Esophagus muscularis mucosa (tissue), 4 donors: Measurements from ENCODE around the gene PRKAG2. TPM values are rescaled to one million over a fixed set of nuclear protein-coding genes. Genes with fewer than 3 reads are reported as not detected.

Experiments
- DNase-seq: peaks from one replicate; pipeline ENCODE4 v3.0.0-alpha.2; 2017; ENCODE audit errors: extremely low spot score
- H3K27ac ChIP-seq, 4 donors: fragments of 200-600 bp; sonication (generic); replicated peaks in 1 of 4; 1 replicate in 3 of 4; 2 replicates in 1 of 4; pipeline ENCODE4 v1.5.1; 2016 to 2019; ENCODE audit warnings: mild to moderate bottlenecking in 1 of 4
- H3K27me3 ChIP-seq, 4 donors: fragments of 200-600 bp; sonication (generic); one replicate each; pipeline versions ENCODE4 v1.5.1 to v1.6.0; 2016 to 2019
- H3K36me3 ChIP-seq, 4 donors: fragments of 200-600 bp; sonication (generic); one replicate each; pipeline ENCODE4 v1.5.1; 2016 to 2019
- H3K4me1 ChIP-seq, 4 donors: fragments of 200-600 bp; sonication (generic); one replicate each; pipeline ENCODE4 v1.5.1; 2016 to 2019
- H3K4me3 ChIP-seq, 4 donors: fragments of 200-600 bp; sonication (generic); 1 replicate in 2 of 4; 2 replicates in 2 of 4; pipeline ENCODE4 v1.5.1; 2016 to 2019; ENCODE audit warnings: mild to moderate bottlenecking in 4 of 4, moderate library complexity in 1 of 4
- H3K9me3 ChIP-seq, 4 donors: fragments of 200-600 bp; sonication (generic); 1 replicate in 3 of 4; 2 replicates in 1 of 4; pipeline ENCODE4 v1.5.1; 2016 to 2019
- CTCF ChIP-seq, 3 experiments: fragments of 200-600 bp in 2 of 3; fragments of 450-650 bp in 1 of 3; sonication (generic) in 2 of 3; IDR thresholded peaks; one replicate each; pipeline ENCODE4 v1.5.1; 2017 to 2019; ENCODE audit warnings: antibody characterized with exemption in 3 of 3, mild to moderate bottlenecking in 2 of 3, moderate library complexity in 1 of 3
- EP300 ChIP-seq: sonication (generic); formaldehyde crosslinking; IDR thresholded peaks from one replicate; pipeline ENCODE4 v1.6.1; 2017; ENCODE audit warnings: antibody characterized with exemption
- POLR2A ChIP-seq: fragments of 450-650 bp; IDR thresholded peaks from one replicate; pipeline ENCODE4 v1.6.1; 2017; ENCODE audit warnings: antibody characterized with exemption, moderate library complexity, mild to moderate bottlenecking, low read depth
- POLR2AphosphoS5 ChIP-seq, 2 donors: sonication (generic); formaldehyde crosslinking; IDR thresholded peaks; one replicate each; pipeline ENCODE4 v1.6.1; 2017; ENCODE audit warnings: antibody characterized with exemption in 2 of 2
- WGBS: methylation state at CpG from one replicate; pipeline ENCODE4 v1.1.5; 2018; 5-methylcytosine and 5-hydroxymethylcytosine counted together
- intact Hi-C: fragments of 100-400 bp; cut with DNase I; formaldehyde crosslinking; loops from one replicate; pipeline ENCODE4 v1.15.1; 2023
- total RNA-seq, 4 donors: library from RNA; depleted of rRNA; stranded (reverse); fragments of >200 nt; gene quantifications; one replicate each; pipeline versions ENCODE4 v1.1.0 to v1.2.1, GENCODE V29; 2016

Gene PRKAG2
- total RNA-seq, 4 donors from 2014 or later, result 51.3 to 97.2 (median 77.5) TPM

- Histone ChIP-seq H3K4me3 (no peak overlapping the region), H3K27me3 (no peaks in the 10 kb centered on the region), H3K27ac (peak overlapping the region; percentile 97 to 100 (median 100)), H3K36me3 (no peaks in the 10 kb centered on the region), H3K9me3 (no peaks in the 10 kb centered on the region), H3K4me1 (peaks cover 78 to 100% (median 97%) of the 10 kb centered on the region in 4 donors)
- intact Hi-C loops, result loop anchor here (10.0 kb wide), 2 partner anchors 124 to 146 kb away; no protein-coding TSS in a partner anchor
- DNase-seq, result no peak
- 89% methylated on average over 4 of the region's 4 CpGs for WGBS
- TF ChIP-seq EP300 (no peak), POLR2A (no peak), POLR2AphosphoS5 (IDR thresholded peaks at IDR 0.05) (no peak), CTCF (IDR thresholded peaks at IDR 0.05) (no peak)
Observed at GRCh38 chr7:151511270-151511669, 365.6 kb downstream of the PRKAG2 start.

DNA sequence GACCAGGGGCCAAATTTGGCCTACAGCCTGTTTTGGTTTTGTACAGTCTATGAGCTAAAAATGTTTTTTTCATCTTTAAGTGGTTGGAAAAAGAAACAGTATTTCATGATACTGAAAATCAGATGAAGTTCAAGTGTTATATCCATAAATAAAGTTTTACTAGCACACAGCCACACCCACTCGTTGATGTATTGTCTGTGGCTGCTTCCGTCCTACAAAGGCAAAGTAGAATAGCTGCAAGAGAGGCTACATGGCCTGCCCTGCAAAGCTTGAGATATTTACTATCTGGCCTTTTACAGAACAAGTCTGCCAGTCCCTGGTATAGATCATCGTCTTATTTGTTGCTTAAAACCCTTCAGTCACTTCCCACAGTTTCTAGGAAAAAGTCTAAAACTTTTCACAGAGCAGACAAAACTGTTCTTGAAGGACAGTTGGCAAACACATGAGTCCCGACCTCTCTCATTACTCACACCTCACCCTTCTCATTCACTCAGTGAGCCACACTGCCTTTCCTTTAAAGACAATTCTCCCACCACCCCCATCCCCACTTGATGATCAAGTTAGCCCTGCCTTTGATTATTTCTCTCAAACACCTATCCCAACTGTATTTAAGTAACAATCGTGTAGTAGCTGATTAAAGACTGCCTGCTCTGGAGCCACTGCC, 367.1 kb downstream of the PRKAG2 start:
- H3K27ac ChIP-seq, result peak overlapping the region; percentile 59 to 97 (median 70)
- no peaks in the 10 kb centered on the region for H3K27me3 ChIP-seq
- peaks cover 72 to 97% (median 95%) of the 10 kb centered on the region in 4 donors for H3K4me1 ChIP-seq
- TF ChIP-seq EP300, result no peak
- no peak for TF ChIP-seq POLR2A
- TF ChIP-seq CTCF (IDR thresholded peaks at IDR 0.05), result no peak
- peak in 1 of 2 donors; percentile 1 for TF ChIP-seq POLR2AphosphoS5 (IDR thresholded peaks at IDR 0.05)
- no peak for DNase-seq
- intact Hi-C loops, result loop anchor here (10.0 kb wide), 2 partner anchors 125 to 145 kb away; no protein-coding TSS in a partner anchor
- no peaks in the 10 kb centered on the region for H3K36me3 ChIP-seq
- no peaks in the 10 kb centered on the region for H3K9me3 ChIP-seq
- no peak overlapping the region for H3K4me3 ChIP-seq
- 73% methylated on average over 5 of the region's 5 CpGs for WGBS

GRCh38 chr7:151508991-151509390, 367.9 kb downstream of the PRKAG2 start:
- H3K27ac ChIP-seq, result peak overlapping the region; percentile 59 to 97 (median 70)

GRCh38 chr7:151507806-151508205, 369.1 kb downstream of the PRKAG2 start:
- TF ChIP-seq EP300, result no peak
- TF ChIP-seq POLR2A, result no peak
- no peak for TF ChIP-seq CTCF (IDR thresholded peaks at IDR 0.05)
- TF ChIP-seq POLR2AphosphoS5 (IDR thresholded peaks at IDR 0.05), result no peak
- no peak overlapping the region for H3K4me3 ChIP-seq
- intact Hi-C loops, result no loop called here
- H3K36me3 ChIP-seq, result no peaks in the 10 kb centered on the region
- no peaks in the 10 kb centered on the region for H3K27me3 ChIP-seq
- peak overlapping the region; percentile 47 to 97 (median 66) for H3K27ac ChIP-seq
- H3K9me3 ChIP-seq, result no peaks in the 10 kb centered on the region
- WGBS, result 69% methylated on average over 2 of the region's 2 CpGs
- DNase-seq, result no peak
- peaks cover 78 to 97% (median 96%) of the 10 kb centered on the region in 4 donors for H3K4me1 ChIP-seq

More at GRCh38 chr7:151508991-151509390, 367.9 kb downstream of the PRKAG2 start:
- Histone ChIP-seq H3K9me3 (no peaks in the 10 kb centered on the region), H3K4me3 (no peak overlapping the region), H3K27me3 (no peaks in the 10 kb centered on the region), H3K36me3 (no peaks in the 10 kb centered on the region), H3K4me1 (peaks cover 80 to 97% (median 96%) of the 10 kb centered on the region in 4 donors)
- DNase-seq, result no peak
- TF ChIP-seq POLR2A (no peak), CTCF (IDR thresholded peaks at IDR 0.05) (no peak), EP300 (no peak), POLR2AphosphoS5 (IDR thresholded peaks at IDR 0.05) (peak in 1 of 2 donors; percentile 46)
- intact Hi-C loops, result no loop called here
- 83% methylated on average over 6 of the region's 6 CpGs for WGBS
